ENCODE data around the gene RAB3B. TPM values are rescaled to one million over a fixed set of nuclear protein-coding genes. Genes with fewer than 3 reads are reported as not detected.
"Not testable (repeated sequence)": the region's sequence is repeated elsewhere in the genome, so short reads cannot be mapped to it uniquely, and the experiment has no call there.

RAB3B gene
- total and polyA plus RNA-seq, 9 of the 15 experiments (the other 6 are each of a cell fraction or from before 2014, with no cell fraction given), result 0.07 to 0.47 (median 0.27) TPM

DNA sequence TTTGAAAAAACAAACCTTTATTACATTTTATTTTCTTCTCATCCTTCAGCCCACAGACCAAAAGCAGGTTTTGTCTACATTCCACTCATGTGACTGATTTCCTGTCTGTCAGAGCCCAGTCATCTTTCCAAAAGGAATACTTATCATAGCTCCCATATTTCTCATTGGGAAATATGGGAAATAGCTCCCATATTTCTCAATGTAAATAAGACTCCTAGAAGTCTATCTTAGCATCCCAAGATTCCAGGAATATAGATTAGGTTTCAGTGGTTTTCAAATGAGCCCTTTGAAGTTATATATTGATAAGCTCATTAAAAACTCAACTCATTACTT lies 92.8 kb downstream of the RAB3B start:
- no peaks in the 10 kb centered on the region for H3K9me3 ChIP-seq (replicated peaks; ENCODE audit: control insufficient read depth, insufficient read depth, low read depth, low read length)
- H3K36me3 ChIP-seq (ENCODE audit: control insufficient read depth, insufficient read depth, low read length), result no peaks in the 10 kb centered on the region
- no peaks in the 10 kb centered on the region for H3K9me1 ChIP-seq (ENCODE audit: control insufficient read depth, insufficient read depth, low read length)
- intact Hi-C loops (cut with micrococcal nuclease) (loop anchor here (1.0 to 10.0 kb wide), 6 partner anchors 29 to 790 kb away; no protein-coding TSS in a partner anchor), in situ Hi-C loops (cut with MboI) (loop anchor here (5.0 kb wide), 1 partner anchor 100 kb away; no protein-coding TSS in a partner anchor)
- peaks cover 0 to 20% of the 10 kb centered on the region in 2 experiments; a peak in 3 of 5 replicates for H3K27me3 ChIP-seq (ENCODE audit: control insufficient read depth in 2 of 2, insufficient read depth in 2 of 2, low read length in 2 of 2)
- no peaks in the 10 kb centered on the region for H3K79me2 ChIP-seq (ENCODE audit: control insufficient read depth, insufficient read depth, low read length)
- no peak overlapping the region for H3K4me2 ChIP-seq (ENCODE audit: insufficient read depth, low read length)
- TF ChIP-seq ZNF445 (CRISPR knock-in tag; IDR thresholded peaks at IDR 0.05; ENCODE audit: low read depth) (no peak), PHTF2 (CRISPR knock-in tag; IDR thresholded peaks at IDR 0.05) (no peak), ARID2 (IDR thresholded peaks at IDR 0.05) (no peak), CEBPG (CRISPR knock-in tag; IDR thresholded peaks at IDR 0.05) (no peak), CEBPG (tag; conservative IDR thresholded peaks at IDR 0.05 in 1 of 2, IDR thresholded peaks at IDR 0.05 in 1 of 2) (no peak), ZNF134 (CRISPR knock-in tag; conservative IDR thresholded peaks at IDR 0.05) (no peak)
- no peak for ATAC-seq
- CTCF ChIA-PET (ENCODE audit: low intra/inter-chr PET ratio), result interaction anchor here (0.6 to 3.7 kb wide), 3 partner anchors 28 to 400 kb away, joined by 3 to 61 read pairs (median 4); no protein-coding TSS in a partner anchor
- DNase-seq (ENCODE audit: extremely low read depth in 1 of 4, low spot score in 3 of 4), result no peak
- no peak overlapping the region for H3K4me3 ChIP-seq
- H3K27ac ChIP-seq (ENCODE audit: extremely low read depth, low read depth, low read length), result no peak overlapping the region
- no peaks in the 10 kb centered on the region; a peak in 1 of 5 replicates for H3K4me1 ChIP-seq (replicated peaks in 1 of 2; ENCODE audit: control insufficient read depth in 2 of 2, insufficient read depth in 2 of 2, low read length in 2 of 2)
- BruUV-seq (replicated peaks), result no TSS peak
- no peaks in the 10 kb centered on the region for H4K20me1 ChIP-seq (replicated peaks; ENCODE audit: control insufficient read depth, insufficient read depth, low read length)
- POLR2A ChIA-PET, result interaction anchor here (1.2 to 1.4 kb wide), 2 partner anchors 18 to 46 kb away, joined by 3 read pairs; no protein-coding TSS in a partner anchor
- H2AFZ ChIP-seq (ENCODE audit: low read depth, low read length), result no peak overlapping the region
- H3K9ac ChIP-seq (ENCODE audit: insufficient read depth in 1 of 2, low read depth in 2 of 2, low read length in 2 of 2), result no peak overlapping the region
- FAIRE-seq, result no peak

GRCh38 chr1:51894748-51895147 lies 95.8 kb downstream of the RAB3B start:
- peak; percentile 39 for TF ChIP-seq RBM25 (IDR thresholded peaks at IDR 0.05; ENCODE audit: low read depth, low read length, severe bottlenecking)
- peak; percentile 88 for TF ChIP-seq ZNF146 (CRISPR knock-in tag; IDR thresholded peaks at IDR 0.05; ENCODE audit: unreplicated experiment)
- H4K20me1 ChIP-seq (replicated peaks; ENCODE audit: control insufficient read depth, insufficient read depth, low read length); H3K27ac ChIP-seq (ENCODE audit: extremely low read depth, low read depth, low read length); H3K4me1 ChIP-seq (replicated peaks in 1 of 2; ENCODE audit: control insufficient read depth in 2 of 2, insufficient read depth in 2 of 2, low read length in 2 of 2); H3K79me2 ChIP-seq (ENCODE audit: control insufficient read depth, insufficient read depth, low read length); DNase-seq (ENCODE audit: extremely low read depth in 1 of 4, low spot score in 3 of 4); H3K4me2 ChIP-seq (ENCODE audit: insufficient read depth, low read length); H3K36me3 ChIP-seq (ENCODE audit: control insufficient read depth, insufficient read depth, low read length); FAIRE-seq; BruUV-seq (replicated peaks); ATAC-seq; H3K4me3 ChIP-seq; POLR2A ChIA-PET; H3K9me3 ChIP-seq (replicated peaks; ENCODE audit: control insufficient read depth, insufficient read depth, low read depth, low read length); CTCF ChIA-PET (ENCODE audit: low intra/inter-chr PET ratio); H3K9me1 ChIP-seq (ENCODE audit: control insufficient read depth, insufficient read depth, low read length); H2AFZ ChIP-seq (ENCODE audit: low read depth, low read length); H3K9ac ChIP-seq (ENCODE audit: insufficient read depth in 1 of 2, low read depth in 2 of 2, low read length in 2 of 2): not testable (repeated sequence)
- H3K27me3 ChIP-seq (ENCODE audit: control insufficient read depth in 2 of 2, insufficient read depth in 2 of 2, low read length in 2 of 2), result peaks cover 11 to 17% of the 10 kb centered on the region in 2 experiments
- intact Hi-C loops (cut with micrococcal nuclease) (loop anchor here (5.0 to 10.0 kb wide), 4 partner anchors 233 to 793 kb away; no protein-coding TSS in a partner anchor), in situ Hi-C loops (cut with MboI) (loop anchor here (5.0 kb wide), 1 partner anchor 103 kb away; no protein-coding TSS in a partner anchor)
- WGBS (ENCODE audit: insufficient coverage, low coverage, missing lambda C conversion rate), result 3% methylated on average over 2 of the region's 2 CpGs
